Kidney epithelial cell (primary cell): ENCODE data around the gene MS4A18. TPM values are rescaled to one million over a fixed set of nuclear protein-coding genes. Genes with fewer than 3 reads are reported as not detected.
A peak's percentile ranks its signal among the peaks of the same experiment; 100 is the strongest.

Source experiments
- DNase-seq: peaks from one replicate; pipeline ENCODE4 v3.0.0-alpha.2; 2010; ENCODE audit warnings: low read depth
- H3K27me3 ChIP-seq: 2 replicates; pipeline ENCODE4 v1.6.0; 2011; ENCODE audit warnings: low read length; ENCODE audit not compliant: control insufficient read depth, insufficient read depth
- H3K36me3 ChIP-seq: 2 replicates; pipeline ENCODE4 v1.5.1; 2011; ENCODE audit warnings: low read length; ENCODE audit not compliant: control insufficient read depth, insufficient read depth
- H3K4me3 ChIP-seq: 2 replicates; pipeline ENCODE4 v1.5.1; 2011; ENCODE audit warnings: low read depth, mild to moderate bottlenecking, control low read depth, low read length
- total RNA-seq: library from RNA; depleted of rRNA; stranded (reverse); fragments of >200 nt; gene quantifications from 2 replicates; pipeline ENCODE4 v1.2.3, GENCODE V29; 2015
- TF ChIP-seq, protein P1 (sequence below): IDR thresholded peaks from 2 replicates; pipeline ENCODE4 v1.5.1; 2011; ENCODE audit warnings: mild to moderate bottlenecking, moderate library complexity, low read length, control low read depth, inconsistent platforms; ENCODE audit not compliant: insufficient read depth, poor library complexity, severe bottlenecking

MS4A18 gene
- total RNA-seq, 1 donor from 2014 or later, result not detected

DNA sequence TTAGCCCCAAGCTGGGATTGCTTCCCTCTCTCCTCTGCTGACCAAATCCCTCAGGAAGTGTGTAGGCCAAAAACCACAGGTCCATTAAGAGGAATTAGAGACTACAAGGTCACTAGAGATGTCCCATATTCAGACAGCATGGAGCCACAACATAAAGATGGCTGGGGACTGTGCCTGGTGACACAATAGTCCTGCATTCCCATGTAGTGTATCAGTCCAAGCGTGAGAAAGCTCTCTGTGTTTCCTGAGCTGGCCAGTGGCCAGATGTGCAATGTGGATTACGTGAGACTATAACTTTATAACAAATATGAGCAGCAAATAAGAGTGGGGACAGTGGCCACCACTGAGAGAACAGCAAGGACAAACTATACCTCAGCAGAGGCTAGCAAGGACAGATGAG, 53.1 kb downstream of the MS4A18 start:
- H3K36me3 ChIP-seq, result no peaks in the 10 kb centered on the region
- DNase-seq, result peak; percentile 7

DNA sequence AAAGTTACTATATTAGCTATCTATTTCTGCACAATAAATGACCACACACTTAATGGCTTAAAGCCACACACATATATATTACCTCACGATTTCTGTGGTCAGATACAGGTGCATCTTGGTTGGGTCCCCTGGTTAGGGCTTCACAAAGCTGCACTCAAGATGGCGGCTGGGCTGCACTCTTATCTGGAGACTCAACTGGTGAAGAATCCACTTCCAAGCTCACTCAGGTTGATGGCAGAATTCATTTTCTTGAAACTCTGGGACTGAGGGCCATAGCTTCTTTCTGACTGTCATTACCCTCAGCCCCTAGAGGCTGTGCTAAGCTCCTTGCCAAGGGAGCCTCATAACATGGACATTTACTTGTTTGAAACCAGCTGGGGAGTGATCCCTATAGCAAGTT, 55.5 kb downstream of the MS4A18 start:
- no peak for DNase-seq
- no peaks in the 10 kb centered on the region for H3K36me3 ChIP-seq
- H3K27me3 ChIP-seq, result peaks cover 2% of the 10 kb centered on the region
- TF ChIP-seq, protein P1, sequence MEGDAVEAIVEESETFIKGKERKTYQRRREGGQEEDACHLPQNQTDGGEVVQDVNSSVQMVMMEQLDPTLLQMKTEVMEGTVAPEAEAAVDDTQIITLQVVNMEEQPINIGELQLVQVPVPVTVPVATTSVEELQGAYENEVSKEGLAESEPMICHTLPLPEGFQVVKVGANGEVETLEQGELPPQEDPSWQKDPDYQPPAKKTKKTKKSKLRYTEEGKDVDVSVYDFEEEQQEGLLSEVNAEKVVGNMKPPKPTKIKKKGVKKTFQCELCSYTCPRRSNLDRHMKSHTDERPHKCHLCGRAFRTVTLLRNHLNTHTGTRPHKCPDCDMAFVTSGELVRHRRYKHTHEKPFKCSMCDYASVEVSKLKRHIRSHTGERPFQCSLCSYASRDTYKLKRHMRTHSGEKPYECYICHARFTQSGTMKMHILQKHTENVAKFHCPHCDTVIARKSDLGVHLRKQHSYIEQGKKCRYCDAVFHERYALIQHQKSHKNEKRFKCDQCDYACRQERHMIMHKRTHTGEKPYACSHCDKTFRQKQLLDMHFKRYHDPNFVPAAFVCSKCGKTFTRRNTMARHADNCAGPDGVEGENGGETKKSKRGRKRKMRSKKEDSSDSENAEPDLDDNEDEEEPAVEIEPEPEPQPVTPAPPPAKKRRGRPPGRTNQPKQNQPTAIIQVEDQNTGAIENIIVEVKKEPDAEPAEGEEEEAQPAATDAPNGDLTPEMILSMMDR, result no peak
- H3K4me3 ChIP-seq, result no peak overlapping the region

More for the DNA sequence above, 53.1 kb downstream of the MS4A18 start:
- TF ChIP-seq, protein P1, result no peak
- Histone ChIP-seq H3K27me3 (peaks cover 2% of the 10 kb centered on the region), H3K4me3 (no peak overlapping the region)

DNA sequence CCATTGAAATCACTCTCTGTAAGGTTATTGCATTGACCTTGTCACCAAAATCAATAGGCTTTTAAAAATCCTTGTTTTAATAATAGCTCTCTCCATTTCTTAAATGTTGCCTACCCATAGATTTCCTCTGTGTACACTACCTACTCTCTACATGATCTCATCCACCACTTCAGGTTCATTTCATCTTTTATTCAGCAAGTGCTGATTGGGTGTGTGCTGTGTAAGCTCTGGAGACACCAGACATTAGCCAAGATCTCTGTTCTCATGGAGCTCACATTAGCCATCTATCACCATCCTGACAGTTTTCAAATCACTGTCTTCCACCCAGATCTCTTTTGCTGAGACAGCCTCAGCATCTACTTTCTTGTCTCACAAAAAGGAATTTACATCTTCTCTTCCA, 56.3 kb downstream of the MS4A18 start:
- TF ChIP-seq, protein P1, result no peak
- H3K36me3 ChIP-seq, result no peaks in the 10 kb centered on the region
- DNase-seq, result no peak
- H3K27me3 ChIP-seq, result peaks cover 2% of the 10 kb centered on the region
- no peak overlapping the region for H3K4me3 ChIP-seq

DNA sequence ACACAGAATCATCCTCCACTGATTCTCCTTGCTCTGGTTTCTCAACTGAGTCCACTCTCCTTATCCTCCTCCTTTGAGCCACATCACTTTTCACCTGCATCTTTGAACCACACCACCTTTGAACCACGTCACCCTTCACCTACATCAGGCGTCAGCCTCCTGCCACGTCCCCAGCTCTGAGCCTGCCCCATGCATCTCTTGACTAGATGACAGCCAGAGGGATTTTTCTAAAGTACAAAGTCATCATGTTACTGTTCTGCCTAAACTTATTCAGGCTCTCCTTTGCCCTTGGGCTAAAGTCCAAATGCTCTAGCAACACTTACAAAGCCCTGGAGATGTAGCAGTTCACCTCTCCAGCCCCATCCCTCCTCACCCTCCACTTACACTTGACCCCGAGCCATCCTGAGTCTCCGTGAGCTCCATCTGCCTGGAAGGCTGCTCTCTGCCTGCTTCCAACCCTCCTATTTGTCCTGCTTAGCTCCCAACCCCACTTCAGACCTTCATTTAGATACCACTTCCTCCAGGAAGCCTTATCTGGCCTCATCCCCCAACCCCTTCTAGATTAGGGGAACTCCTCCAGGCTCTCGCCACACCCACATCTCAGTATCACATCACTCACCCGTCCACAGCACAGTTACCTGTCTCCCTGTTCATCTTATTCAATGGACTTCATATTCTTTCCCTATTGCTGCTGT, 56.9 kb downstream of the MS4A18 start:
- DNase-seq, result no peak
- H3K27me3 ChIP-seq, result peaks cover 2% of the 10 kb centered on the region
- H3K4me3 ChIP-seq, result no peak overlapping the region
- TF ChIP-seq, protein P1, result no peak
- no peaks in the 10 kb centered on the region for H3K36me3 ChIP-seq

DNA sequence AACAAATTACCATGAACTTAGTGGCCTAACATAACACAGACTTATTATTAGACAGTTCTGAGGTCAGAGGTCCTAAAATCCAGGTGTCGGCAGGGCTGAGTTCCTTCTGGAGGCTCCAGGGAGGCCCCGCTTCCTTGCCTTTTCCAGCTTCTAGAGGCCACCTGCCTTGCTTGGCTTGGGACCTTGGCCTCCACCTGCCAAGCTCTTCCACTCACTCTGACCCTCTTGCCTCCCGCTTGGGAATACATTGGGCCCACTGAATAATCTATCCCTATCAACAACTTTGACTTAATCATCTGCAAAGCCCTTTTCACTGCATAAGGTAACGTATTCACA, 57.4 kb downstream of the MS4A18 start:
- Histone ChIP-seq H3K36me3 (no peaks in the 10 kb centered on the region), H3K4me3 (no peak overlapping the region), H3K27me3 (peaks cover 2% of the 10 kb centered on the region)
- DNase-seq, result no peak
- TF ChIP-seq, protein P1, result no peak

DNA sequence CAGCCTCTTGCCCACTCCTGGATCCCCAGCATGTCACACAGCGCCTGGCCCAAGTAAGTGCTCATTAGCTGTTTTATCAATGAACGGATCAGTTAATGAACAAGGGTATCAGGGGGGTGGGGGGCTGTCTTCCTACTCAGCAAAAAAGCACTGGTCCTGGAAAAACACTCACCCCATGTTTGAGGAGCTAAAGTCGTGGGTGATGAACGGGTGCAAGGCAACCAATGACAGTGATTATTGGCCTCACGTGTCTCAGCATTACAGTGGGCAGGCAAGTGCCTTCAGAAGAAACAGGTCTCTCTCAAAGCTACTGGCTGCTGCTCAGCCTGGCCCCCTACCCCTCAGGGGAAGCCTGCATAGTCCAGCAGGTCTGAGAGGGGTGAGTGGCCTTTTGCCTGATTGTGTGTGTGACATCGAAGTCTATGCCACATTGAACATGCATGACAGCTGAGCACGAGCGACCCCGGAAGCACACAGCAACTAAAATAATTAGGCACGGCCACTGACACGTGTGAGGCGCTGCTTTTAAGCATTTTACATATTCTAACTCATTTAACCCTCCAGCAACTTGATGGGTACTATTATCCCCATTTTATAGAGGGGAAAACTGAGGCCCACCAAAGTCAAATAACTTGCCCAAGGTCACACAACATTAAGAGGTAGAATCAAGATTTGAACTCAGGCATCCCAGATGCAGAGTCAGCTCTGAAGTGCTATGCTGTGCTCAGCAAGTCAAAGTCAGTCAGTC, 58.0 kb downstream of the MS4A18 start:
- Histone ChIP-seq H3K27me3 (peaks cover 2% of the 10 kb centered on the region), H3K36me3 (no peaks in the 10 kb centered on the region), H3K4me3 (no peak overlapping the region)
- TF ChIP-seq, protein P1, result no peak
- DNase-seq, result no peak
